OCI-LY1 (cell line): ENCODE results near the gene ST6GALNAC3.

Experiments
- CTCF ChIP-seq: fragments of 200-600 bp; sonication (generic), shearing (Covaris generic); IDR thresholded peaks from 2 replicates; pipeline ENCODE4 v1.5.1; 2017; ENCODE audit warnings: mild to moderate bottlenecking, antibody characterized with exemption, low read length, moderate library complexity, mixed read lengths
- EZH2 ChIP-seq: fragments of 200-600 bp; sonication (generic), shearing (Covaris generic); IDR thresholded peaks from 2 replicates; pipeline ENCODE4 v1.8.0; 2017; ENCODE audit warnings: borderline replicate concordance, mixed run types, mild to moderate bottlenecking, antibody characterized with exemption, low read length, moderate library complexity, mixed read lengths

GRCh38 chr1:76240316-76240715, 165.8 kb downstream of the ST6GALNAC3 start:
- TF ChIP-seq CTCF (no peak), EZH2 (no peak)
